IMR-90 (cell line): ENCODE data around the gene DYSF.

Source experiments
- BHLHE40 ChIP-seq: fragments of 150-350 bp; IDR thresholded peaks from 2 replicates; pipeline ENCODE4 v1.6.1; 2016; ENCODE audit warnings: mild to moderate bottlenecking, low read depth, low read length
- CEBPB ChIP-seq: IDR thresholded peaks from 2 replicates; pipeline ENCODE4 v1.6.1; 2012; ENCODE audit warnings: low read depth, low read length, improper control_type of control experiment
- CHD1 ChIP-seq: IDR thresholded peaks from 2 replicates; pipeline ENCODE4 v1.6.1; 2012; ENCODE audit warnings: low read depth, low read length, improper control_type of control experiment
- CTCF ChIP-seq: conservative IDR thresholded peaks from 2 replicates; pipeline ENCODE4 v1.5.1; 2012; ENCODE audit warnings: mild to moderate bottlenecking, low read depth, low read length, improper control_type of control experiment
- ELK1 ChIP-seq: fragments of 150-350 bp; IDR thresholded peaks from 2 replicates; pipeline ENCODE4 v1.6.1; 2016; ENCODE audit warnings: low read depth, mild to moderate bottlenecking, low read length, moderate library complexity, borderline replicate concordance
- FOS ChIP-seq: fragments of 150-350 bp; IDR thresholded peaks from 2 replicates; pipeline ENCODE4 v1.6.1; 2016; ENCODE audit warnings: low read depth, low read length
- MAFK ChIP-seq: IDR thresholded peaks from 2 replicates; pipeline ENCODE4 v1.6.1; 2012; ENCODE audit warnings: low read depth, low read length, improper control_type of control experiment
- MAZ ChIP-seq: IDR thresholded peaks from 2 replicates; pipeline ENCODE4 v1.6.1; 2012; ENCODE audit warnings: low read depth, mild to moderate bottlenecking, low read length, improper control_type of control experiment, moderate library complexity, borderline replicate concordance
- MXI1 ChIP-seq: IDR thresholded peaks from 2 replicates; pipeline ENCODE4 v1.6.1; 2012; ENCODE audit warnings: low read depth, mild to moderate bottlenecking, low read length, moderate library complexity, borderline replicate concordance
- NFE2L2 ChIP-seq: fragments of 150-350 bp; IDR thresholded peaks from 2 replicates; pipeline ENCODE4 v1.6.1; 2016; ENCODE audit warnings: low read depth, mild to moderate bottlenecking, low read length
- POLR2A ChIP-seq: IDR thresholded peaks from 2 replicates; pipeline ENCODE4 v1.6.1; 2012; ENCODE audit warnings: mild to moderate bottlenecking, low read depth, low read length
- RAD21 ChIP-seq: IDR thresholded peaks from 2 replicates; pipeline ENCODE4 v1.6.1; 2012; ENCODE audit warnings: low read length, improper control_type of control experiment
- SMC3 ChIP-seq: fragments of 150-350 bp; IDR thresholded peaks from 2 replicates; pipeline ENCODE4 v1.6.1; 2016; ENCODE audit warnings: low read depth, mild to moderate bottlenecking, antibody characterized with exemption, low read length, moderate library complexity
- USF2 ChIP-seq: fragments of 150-350 bp; IDR thresholded peaks from 2 replicates; pipeline ENCODE4 v1.6.1; 2017; ENCODE audit warnings: mild to moderate bottlenecking, antibody characterized with exemption, low read length, low read depth

- TF ChIP-seq BHLHE40: no peak
- TF ChIP-seq POLR2A: no peak
- TF ChIP-seq CTCF: no peak
- no peak for TF ChIP-seq USF2
- no peak for TF ChIP-seq SMC3
- no peak for TF ChIP-seq MXI1
- no peak for TF ChIP-seq FOS
- TF ChIP-seq ELK1: no peak
- no peak for TF ChIP-seq RAD21
- TF ChIP-seq CEBPB: no peak
- no peak for TF ChIP-seq NFE2L2
- no peak for TF ChIP-seq CHD1
- no peak for TF ChIP-seq MAFK
- no peak for TF ChIP-seq MAZ
These were observed 282.3 kb downstream of the DYSF start for GRCh38 chr2:71735676-71736075.
